HepG2 (cell line): ENCODE data around the gene PPDPF. TPM values are rescaled to one million over a fixed set of nuclear protein-coding genes. Genes with fewer than 3 reads are reported as not detected.

Experiments used
- ATAC-seq: fragments of 200-7000 bp; cut with Tn5 transposase; 3 replicates; pipeline ENCODE4 v1.9.1; 2020; ENCODE audit warnings: mild to moderate bottlenecking, moderate library complexity
- BruUV-seq: library from RNA; stranded (reverse); fragments of 400-500 nt; replicated peaks from 2 replicates; lab custom pipeline; 2021; lab: Mats Ljungman, UMichigan
- CTCF ChIA-PET: fragments of 300-600 bp; formaldehyde crosslinking; extraction: SDS; loops from one replicate; lab custom pipeline; 2021; ENCODE audit warnings: low total read pairs, inconsistent platforms, low intra/inter-chr PET ratio; lab: Yijun Ruan, JAX
- POLR2A ChIA-PET: fragments of 350-600 bp; sonication (Branson Sonifier 250); formaldehyde crosslinking; loops from one replicate; lab custom pipeline; 2020; ENCODE audit warnings: antibody characterized with exemption, inconsistent platforms; lab: Yijun Ruan, JAX
- DNase-seq: peaks from one replicate; pipeline ENCODE4 v3.0.0-alpha.2; 2015; ENCODE audit warnings: low spot score
- FAIRE-seq: peaks from 3 replicates; lab custom pipeline; 2011; peaks lifted over from hg19 to GRCh38; lab: Jason Lieb, UNC
- H2AFZ ChIP-seq: one replicate; pipeline ENCODE4 v1.6.1; 2011; ENCODE audit warnings: low read length, inconsistent platforms
- H3K27ac ChIP-seq: fragments of 300-600 bp; 3 replicates; pipeline ENCODE4 v1.8.0; 2011; ENCODE audit warnings: mixed run types, mild to moderate bottlenecking, mixed read lengths, low read length, inconsistent platforms; ENCODE audit not compliant: insufficient read depth; ENCODE audit errors: extremely low read length
- H3K27me3 ChIP-seq, 2 experiments: fragments of 200-600 bp in 1 of 2; 2 replicates in 1 of 2; 3 replicates in 1 of 2; pipeline versions ENCODE4 v1.6.0 to v1.8.0; 2011; ENCODE audit warnings: low read length in 2 of 2, mild to moderate bottlenecking in 2 of 2, moderate library complexity in 2 of 2, inconsistent platforms in 1 of 2; ENCODE audit not compliant: insufficient read depth in 2 of 2, control insufficient read depth in 1 of 2
- H3K36me3 ChIP-seq, 2 experiments: fragments of 200-600 bp in 1 of 2; replicated peaks in 1 of 2; 2 replicates in 1 of 2; 3 replicates in 1 of 2; pipeline versions ENCODE4 v1.5.1 to v1.8.0; 2011; ENCODE audit warnings: low read length in 2 of 2, inconsistent platforms in 1 of 2; ENCODE audit not compliant: insufficient read depth in 2 of 2, control insufficient read depth in 1 of 2
- H3K4me1 ChIP-seq: 2 replicates; pipeline ENCODE4 v1.5.1; 2012; ENCODE audit warnings: low read length, inconsistent platforms; ENCODE audit not compliant: insufficient read depth
- H3K4me2 ChIP-seq: 2 replicates; pipeline ENCODE4 v1.6.0; 2011; ENCODE audit warnings: low read depth, low read length, inconsistent platforms
- H3K4me3 ChIP-seq, 3 experiments: fragments of 200-600 bp in 1 of 3; sonication (generic), shearing (Covaris generic) in 1 of 3; replicated peaks in 1 of 3; 2 replicates each; pipeline ENCODE4 v1.5.1; 2011 to 2016; ENCODE audit warnings: low read length in 3 of 3, inconsistent platforms in 2 of 3, low read depth in 2 of 3, mild to moderate bottlenecking in 2 of 3, control low read depth in 1 of 3, mixed read lengths in 1 of 3; ENCODE audit not compliant: insufficient read depth in 1 of 3
- H3K79me2 ChIP-seq: one replicate; pipeline ENCODE4 v1.6.1; 2011; ENCODE audit warnings: low read length, inconsistent platforms; ENCODE audit not compliant: insufficient read depth
- H3K9ac ChIP-seq: 2 replicates; pipeline ENCODE4 v1.6.0; 2011; ENCODE audit warnings: mild to moderate bottlenecking, low read depth, low read length, inconsistent platforms; ENCODE audit not compliant: insufficient read depth
- H3K9me3 ChIP-seq: 2 replicates; pipeline ENCODE4 v1.5.1; 2012; ENCODE audit warnings: mild to moderate bottlenecking, low read length
- H4K20me1 ChIP-seq: 2 replicates; pipeline ENCODE4 v1.6.0; 2011; ENCODE audit warnings: inconsistent platforms, mild to moderate bottlenecking, low read length, moderate library complexity; ENCODE audit not compliant: insufficient read depth
- ARNTL ChIP-seq: sonication (generic); formaldehyde crosslinking; IDR thresholded peaks from 2 replicates; pipeline ENCODE4 v1.4.0; 2020; ENCODE audit warnings: mild to moderate bottlenecking, missing genetic modification reagents
- CAMTA2 ChIP-seq: sonication (generic); formaldehyde crosslinking; IDR thresholded peaks from 2 replicates; pipeline ENCODE4 v1.4.0; 2020; ENCODE audit warnings: mild to moderate bottlenecking, missing genetic modification reagents, borderline replicate concordance
- CTCF ChIP-seq: sonication (generic); formaldehyde crosslinking; IDR thresholded peaks from 2 replicates; pipeline ENCODE4 v1.5.0; 2020; ENCODE audit warnings: mild to moderate bottlenecking, missing genetic modification reagents, moderate library complexity
- REXO4 ChIP-seq: sonication (generic); formaldehyde crosslinking; IDR thresholded peaks from 2 replicates; pipeline ENCODE4 v1.8.0; 2022; ENCODE audit warnings: missing genetic modification reagents, mild to moderate bottlenecking, borderline replicate concordance
- TEAD3 ChIP-seq: optimal IDR thresholded peaks from 2 replicates; pipeline ENCODE3; 2016; ENCODE audit warnings: borderline replicate concordance
- ZC3H13 ChIP-seq: sonication (generic); formaldehyde crosslinking; IDR thresholded peaks from 2 replicates; pipeline ENCODE4 v1.8.1; 2023; ENCODE audit warnings: mild to moderate bottlenecking, missing genetic modification reagents, moderate library complexity
- WGBS: methylation state at CpG from one replicate; pipeline ENCODE4 v1.1.6; 2017; ENCODE audit warnings: low lambda C conversion rate; 5-methylcytosine and 5-hydroxymethylcytosine counted together
- in situ Hi-C: cut with HindIII; loops from 2 replicates; pipeline ENCODE4 v1.10.0; 2017; ENCODE audit warnings: low pct_unique_long_range_greater_than_20kb; ENCODE audit not compliant: extremely low pct_ligation_motif_present
- intact Hi-C: fragments of 100-400 bp; cut with micrococcal nuclease; formaldehyde crosslinking; loops from one replicate; pipeline ENCODE4 v1.10.0; 2022; ENCODE audit not compliant: unreplicated experiment
- polyA plus RNA-seq, 8 experiments: library from polyadenylated mRNA; depleted of rRNA in 3 of 8; stranded (reverse) in 7 of 8; unstranded in 1 of 8; fragments of >200 nt; fragmentation: Illumina TruSeq in 4 of 8; extraction: Trizol in 4 of 8; gene quantifications; 2 replicates each; pipeline versions ENCODE4 v1.2.1 to v1.2.3, GENCODE V29; 2011 to 2016; ENCODE audit warnings: low read depth in 4 of 8, missing spikeins in 1 of 8, mixed read lengths in 1 of 8; ENCODE audit not compliant: insufficient read depth in 1 of 8
- total RNA-seq, 5 experiments: library from RNA; depleted of rRNA; stranded (reverse); fragments of >200 nt; fragmentation: Illumina TruSeq; extraction: Trizol; gene quantifications; 2 replicates each; pipeline ENCODE4 v1.2.3, GENCODE V29; 2016; ENCODE audit warnings: low read depth in 1 of 5

Gene PPDPF
- total and polyA plus RNA-seq, 2 of the 13 experiments (the other 11 are each of a cell fraction or from before 2014, with no cell fraction given), result 1.8 to 7.0 TPM

- no peaks in the 10 kb centered on the region for H3K9me3 ChIP-seq
- in situ Hi-C loops, result no loop called here
- ChIA-PET CTCF (no interaction called here), POLR2A (no interaction called here)
- H3K27me3 ChIP-seq, result peaks cover 13 to 46% of the 10 kb centered on the region in 2 experiments; a peak in 4 of 5 replicates
- no peak overlapping the region for H3K4me2 ChIP-seq
- no peak overlapping the region for H3K27ac ChIP-seq
- intact Hi-C loops, result no loop called here
- peaks cover 9% of the 10 kb centered on the region for H3K4me1 ChIP-seq
- DNase-seq, result no peak
- 17% methylated on average over 2 of the region's 2 CpGs for WGBS
- TF ChIP-seq CTCF (CRISPR knock-in tag) (no peak), CAMTA2 (CRISPR knock-in tag) (0 out of 2 replicates have a peak, but pooled peaks have one; percentile 28), ZC3H13 (CRISPR knock-in tag) (no peak)
- no TSS peak for BruUV-seq
- no peak overlapping the region for H3K4me3 ChIP-seq
- H4K20me1 ChIP-seq, result peaks cover 6% of the 10 kb centered on the region; the same call in 1 of the 2 replicates
- no peak for FAIRE-seq
- no peak overlapping the region for H2AFZ ChIP-seq
- H3K79me2 ChIP-seq, result no peaks in the 10 kb centered on the region
- no peak for ATAC-seq
- no peak overlapping the region for H3K9ac ChIP-seq
- no peaks in the 10 kb centered on the region for H3K36me3 ChIP-seq
Measured at GRCh38 chr20:63525971-63526370, 5.4 kb downstream of the PPDPF start.

GRCh38 chr20:63527184-63527583, 6.6 kb downstream of the PPDPF start:
- no peak for TF ChIP-seq TEAD3 (CRISPR knock-in tag)
- no peak for TF ChIP-seq ARNTL (CRISPR knock-in tag)
- TF ChIP-seq REXO4 (CRISPR knock-in tag), result no peak
- TF ChIP-seq, all 625 proteins: peak for 0
- no peak overlapping the region for H3K27ac ChIP-seq
- H3K4me1 ChIP-seq, result peaks cover 5% of the 10 kb centered on the region; the same call in 1 of the 2 replicates
- ChIA-PET POLR2A (no interaction called here), CTCF (no interaction called here)
- in situ Hi-C loops, result no loop called here
- ATAC-seq, result no peak
- WGBS, result 55% methylated on average over 9 of the region's 9 CpGs
- H2AFZ ChIP-seq, result no peak overlapping the region
- no peaks in the 10 kb centered on the region for H3K9me3 ChIP-seq
- H3K79me2 ChIP-seq, result no peaks in the 10 kb centered on the region
- FAIRE-seq, result no peak
- H3K4me2 ChIP-seq, result no peak overlapping the region
- H3K9ac ChIP-seq, result no peak overlapping the region
- H3K27me3 ChIP-seq, result peaks cover 13 to 44% of the 10 kb centered on the region in 2 experiments; a peak in 4 of 5 replicates
- DNase-seq, result no peak
- no TSS peak for BruUV-seq
- H3K36me3 ChIP-seq, result no peaks in the 10 kb centered on the region
- H3K4me3 ChIP-seq, result no peak overlapping the region
- intact Hi-C loops, result no loop called here
- H4K20me1 ChIP-seq, result peaks cover 4% of the 10 kb centered on the region; the same call in 1 of the 2 replicates
